K562 (cell line): Measurements from ENCODE around the gene NR2E1. TPM values are rescaled to one million over a fixed set of nuclear protein-coding genes. Genes with fewer than 3 reads are reported as not detected.
A peak's percentile ranks its signal among the peaks of the same experiment; 100 is the strongest.

Experiments
- ATAC-seq: fragments of 200-7000 bp; cut with Tn5 transposase; 3 replicates; pipeline ENCODE4 v1.9.1; 2020; ENCODE audit warnings: moderate library complexity
- BruUV-seq: library from RNA; stranded (reverse); fragments of 400-500 nt; replicated peaks from 2 replicates; lab custom pipeline; 2021; lab: Mats Ljungman, UMichigan
- CTCF ChIA-PET: fragments of 300-600 bp; formaldehyde crosslinking; extraction: SDS; loops from one replicate; lab custom pipeline; 2021; ENCODE audit warnings: low intra/inter-chr PET ratio; lab: Yijun Ruan, JAX
- POLR2A ChIA-PET: fragments of 300-600, 350-650 bp; sonication (Branson Sonifier 250); formaldehyde crosslinking; extraction: SDS; loops from one replicate; lab custom pipeline; 2021; ENCODE audit warnings: antibody characterized with exemption, inconsistent platforms; lab: Yijun Ruan, JAX
- DNase-seq, 4 experiments: peaks; one replicate each; pipeline versions ENCODE4 v3.0.0 to v3.0.0-alpha.2; 2011 to 2018; ENCODE audit warnings: low spot score in 3 of 4, mixed read lengths in 3 of 4; ENCODE audit errors: extremely low read depth in 1 of 4
- FAIRE-seq: peaks from 2 replicates; lab custom pipeline; 2011; peaks lifted over from hg19 to GRCh38; lab: Jason Lieb, UNC
- H2AFZ ChIP-seq: 2 replicates; pipeline ENCODE4 v1.6.0; 2011; ENCODE audit warnings: low read depth, low read length, control low read depth, inconsistent platforms
- H3K27ac ChIP-seq: fragments of 200-600 bp; 3 replicates; pipeline ENCODE4 v1.8.0; 2011; ENCODE audit warnings: low read depth, mild to moderate bottlenecking, control low read depth, inconsistent platforms, low read length, moderate library complexity, mixed read lengths; ENCODE audit errors: extremely low read depth
- H3K27me3 ChIP-seq, 2 experiments: fragments of 300-600 bp in 1 of 2; 2 replicates in 1 of 2; 3 replicates in 1 of 2; pipeline versions ENCODE4 v1.6.0 to v1.8.0; 2011; ENCODE audit warnings: inconsistent platforms in 2 of 2, low read length in 2 of 2, mild to moderate bottlenecking in 1 of 2, mixed read lengths in 1 of 2, moderate library complexity in 1 of 2; ENCODE audit not compliant: control insufficient read depth in 2 of 2, insufficient read depth in 2 of 2
- H3K36me3 ChIP-seq: fragments of 300-600 bp; 3 replicates; pipeline ENCODE4 v1.8.0; 2011; ENCODE audit warnings: mild to moderate bottlenecking, low read length, inconsistent platforms; ENCODE audit not compliant: control insufficient read depth, insufficient read depth
- H3K4me1 ChIP-seq, 2 experiments: fragments of 200-600 bp in 1 of 2; replicated peaks in 1 of 2; 2 replicates in 1 of 2; 3 replicates in 1 of 2; pipeline versions ENCODE4 v1.5.1 to v1.8.0; 2011; ENCODE audit warnings: inconsistent platforms in 2 of 2, low read length in 2 of 2, mild to moderate bottlenecking in 1 of 2, mixed read lengths in 1 of 2, moderate library complexity in 1 of 2; ENCODE audit not compliant: control insufficient read depth in 2 of 2, insufficient read depth in 2 of 2
- H3K4me2 ChIP-seq: 2 replicates; pipeline ENCODE4 v1.6.1; 2011; ENCODE audit warnings: low read length, control low read depth, inconsistent platforms, mixed read lengths; ENCODE audit not compliant: insufficient read depth
- H3K4me3 ChIP-seq: fragments of 200-600 bp; sonication (generic), shearing (Covaris generic); 2 replicates; pipeline ENCODE4 v1.5.1; 2016; ENCODE audit warnings: control low read depth, inconsistent platforms
- H3K79me2 ChIP-seq: fragments of 200-600 bp; 3 replicates; pipeline ENCODE4 v1.8.0; 2011; ENCODE audit warnings: low read length, inconsistent platforms; ENCODE audit not compliant: control insufficient read depth, insufficient read depth
- H3K9ac ChIP-seq, 2 experiments: 2 replicates each; pipeline versions ENCODE4 v1.6.0 to v1.6.1; 2011; ENCODE audit warnings: low read depth in 2 of 2, low read length in 2 of 2, control low read depth in 1 of 2, inconsistent platforms in 1 of 2, mild to moderate bottlenecking in 1 of 2, mixed read lengths in 1 of 2; ENCODE audit not compliant: insufficient read depth in 1 of 2
- H3K9me1 ChIP-seq: one replicate; pipeline ENCODE4 v1.6.0; 2011; ENCODE audit warnings: inconsistent platforms, mild to moderate bottlenecking, low read length, moderate library complexity; ENCODE audit not compliant: control insufficient read depth, insufficient read depth
- H3K9me3 ChIP-seq: replicated peaks from 2 replicates; pipeline ENCODE4 v1.5.1; 2011; ENCODE audit warnings: low read depth, low read length, inconsistent platforms; ENCODE audit not compliant: control insufficient read depth, insufficient read depth
- H4K20me1 ChIP-seq: replicated peaks from 2 replicates; pipeline ENCODE4 v1.6.1; 2011; ENCODE audit warnings: low read length, inconsistent platforms, mixed read lengths; ENCODE audit not compliant: control insufficient read depth, insufficient read depth
- ATF1 ChIP-seq, 2 experiments: fragments of 450-650 bp in 1 of 2; IDR thresholded peaks; 2 replicates each; pipeline ENCODE4 v1.6.1; 2016; ENCODE audit warnings: missing compliant biosample characterization in 1 of 2, missing genetic modification characterization in 1 of 2
- BCOR ChIP-seq: fragments of 450-650 bp; IDR thresholded peaks from 2 replicates; pipeline ENCODE4 v1.6.1; 2016
- CBX2 ChIP-seq: fragments of 200-600 bp; sonication (generic); IDR thresholded peaks from one replicate; pipeline ENCODE4 v1.6.1; 2012; ENCODE audit warnings: mild to moderate bottlenecking, low read length, inconsistent platforms; ENCODE audit not compliant: insufficient read depth, poor library complexity, severe bottlenecking
- CHCHD3 ChIP-seq: fragments of 250-450 bp; sonication (Bioruptor Pico); IDR thresholded peaks from 2 replicates; pipeline ENCODE4 v2.1.2; 2022; ENCODE audit warnings: mild to moderate bottlenecking
- FOXJ3 ChIP-seq: sonication (generic); formaldehyde crosslinking; IDR thresholded peaks from 2 replicates; pipeline ENCODE4 v1.4.0; 2020; ENCODE audit warnings: mild to moderate bottlenecking, missing genetic modification reagents
- KAT2B ChIP-seq: IDR thresholded peaks from one replicate; pipeline ENCODE4 v1.6.1; 2012; ENCODE audit warnings: low read depth, mild to moderate bottlenecking, control low read depth, inconsistent platforms, low read length, moderate library complexity
- MCM3 ChIP-seq: fragments of 450-650 bp; IDR thresholded peaks from 2 replicates; pipeline ENCODE4 v1.6.1; 2016
- NFYB ChIP-seq: IDR thresholded peaks from 2 replicates; pipeline ENCODE4 v1.6.1; 2011; ENCODE audit warnings: mild to moderate bottlenecking, moderate library complexity; ENCODE audit not compliant: insufficient read length; ENCODE audit errors: extremely low read depth
- RBM25 ChIP-seq: fragments of 200-400 bp; formaldehyde crosslinking; IDR thresholded peaks from 2 replicates; pipeline ENCODE4 v1.6.1; 2018; ENCODE audit warnings: low read length, low read depth, moderate library complexity; ENCODE audit not compliant: severe bottlenecking
- SRSF3 ChIP-seq: fragments of 200-400 bp; formaldehyde crosslinking; IDR thresholded peaks from 2 replicates; pipeline ENCODE4 v1.6.1; 2016; ENCODE audit warnings: mild to moderate bottlenecking, low read length, moderate library complexity; ENCODE audit not compliant: insufficient read depth
- TSC22D4 ChIP-seq: fragments of 450-650 bp; IDR thresholded peaks from 2 replicates; pipeline ENCODE4 v1.6.1; 2016; ENCODE audit warnings: missing genetic modification characterization, missing biosample characterization, control low read depth
- ZEB2 ChIP-seq: fragments of 450-650 bp; IDR thresholded peaks from 2 replicates; pipeline ENCODE4 v1.6.1; 2016
- ZKSCAN1 ChIP-seq: fragments of 150-350 bp; IDR thresholded peaks from 2 replicates; pipeline ENCODE4 v1.6.1; 2016; ENCODE audit warnings: low read depth, low read length
- ZNF24 ChIP-seq: fragments of 450-650 bp; IDR thresholded peaks from 2 replicates; pipeline ENCODE4 v1.6.1; 2016
- ZNF584 ChIP-seq: fragments of 200-800 bp; sonication (Bioruptor generic); IDR thresholded peaks from 2 replicates; pipeline ENCODE4 v1.6.1; 2016; ENCODE audit warnings: low read depth, mild to moderate bottlenecking, missing genetic modification characterization, missing compliant biosample characterization
- ZNF717 ChIP-seq: fragments of 250-450 bp; sonication (Bioruptor Pico); IDR thresholded peaks from 2 replicates; pipeline ENCODE4 v1.5.0; 2021
- WGBS: fragments of 100-300 bp; shearing (Covaris generic); methylation state at CpG from one replicate; pipeline ENCODE4 v1.1.6; 2016; ENCODE audit warnings: low coverage, mixed read lengths; ENCODE audit not compliant: insufficient coverage; ENCODE audit errors: missing lambda C conversion rate; 5-methylcytosine and 5-hydroxymethylcytosine counted together
- in situ Hi-C: fragments of 300-500 bp; cut with MboI; formaldehyde crosslinking; loops from 4 replicates; pipeline ENCODE4 v1.15.0; 2018; ENCODE audit warnings: inconsistent platforms, mixed read lengths
- intact Hi-C: fragments of 100-400 bp; cut with micrococcal nuclease; formaldehyde crosslinking; loops from 2 replicates; pipeline ENCODE4 v1.14.2; 2022
- polyA plus RNA-seq, 8 experiments: library from polyadenylated mRNA; depleted of rRNA in 4 of 8; stranded (reverse) in 5 of 8; unstranded in 3 of 8; fragments of >200 nt; fragmentation: Nextera tagmentation in 2 of 8; fragmentation: Illumina TruSeq in 1 of 8; extraction: Ambion mirVana in 2 of 8; extraction: Trizol in 1 of 8; gene quantifications; 2 replicates each; pipeline versions ENCODE4 v1.2.1 to v1.2.3, GENCODE V29; 2011 to 2014; ENCODE audit warnings: inconsistent platforms in 1 of 8, missing spikeins in 1 of 8
- total RNA-seq, 7 experiments: library from RNA; depleted of rRNA in 6 of 7; stranded (reverse); fragments of >200 nt in 6 of 7; fragmentation: Illumina TruSeq in 2 of 7; extraction: Trizol in 2 of 7; gene quantifications; 2 replicates each; pipeline versions ENCODE4 v1.2.1 to v1.2.3, GENCODE V29; 2011 to 2021; ENCODE audit warnings: low replicate concordance in 1 of 7
- TF ChIP-seq, protein P1 (sequence below): fragments of 450-650 bp; conservative IDR thresholded peaks from 2 replicates; pipeline ENCODE4 v1.6.1; 2016; ENCODE audit warnings: missing genetic modification characterization, low read depth, mild to moderate bottlenecking, control low read depth, missing compliant biosample characterization

NR2E1 gene
- total and polyA plus RNA-seq, 9 of the 15 experiments (the other 6 are each of a cell fraction or from before 2014, with no cell fraction given) = not detected

DNA sequence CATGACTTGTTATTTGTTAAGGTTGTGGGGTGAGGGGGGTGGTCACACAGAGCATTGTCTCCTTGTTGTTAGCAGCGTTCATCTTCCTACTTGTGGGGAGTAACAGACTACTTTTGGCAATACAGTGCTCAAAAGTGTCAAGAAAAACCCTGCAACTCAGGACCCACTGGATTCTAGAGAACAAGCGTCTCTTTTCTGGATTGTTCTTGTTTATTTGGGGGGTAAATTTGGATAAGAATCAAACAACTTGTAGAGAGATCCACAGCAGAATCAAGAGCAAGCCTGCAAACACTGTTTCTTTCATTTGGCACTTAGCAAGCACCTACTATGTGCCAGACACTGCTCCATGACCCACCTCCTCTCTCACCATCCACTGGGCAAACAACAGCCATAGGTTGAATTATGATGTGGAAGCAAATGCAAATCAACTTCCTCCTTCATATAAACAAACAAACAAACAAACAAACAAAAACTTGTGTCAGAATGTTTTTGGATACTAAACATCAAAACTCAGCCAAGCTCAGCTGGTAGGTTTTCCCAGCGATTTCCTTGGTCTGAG is 4.0 kb upstream of the NR2E1 start:
- TF ChIP-seq KAT2B = no peak
- TF ChIP-seq ZKSCAN1 = peak; percentile 68
- TF ChIP-seq, all 486 proteins: peak for 1
- ATAC-seq = no peak
- no peak overlapping the region for H2AFZ ChIP-seq
- H3K9me3 ChIP-seq = no peaks in the 10 kb centered on the region
- intact Hi-C loops (no loop called here), in situ Hi-C loops (no loop called here)
- WGBS = 0% methylated on average over 3 of the region's 3 CpGs
- H3K4me3 ChIP-seq = no peak overlapping the region
- no peaks in the 10 kb centered on the region for H3K79me2 ChIP-seq
- H3K36me3 ChIP-seq = no peaks in the 10 kb centered on the region
- H3K4me2 ChIP-seq = no peak overlapping the region
- ChIA-PET POLR2A (interaction anchor here (1.1 to 1.3 kb wide), 2 partner anchors 14 to 28 kb away, joined by 3 read pairs; no protein-coding TSS in a partner anchor), CTCF (no interaction called here)
- no TSS peak for BruUV-seq
- DNase-seq = no peak
- no peaks in the 10 kb centered on the region for H3K9me1 ChIP-seq
- no peak overlapping the region for H3K9ac ChIP-seq
- no peak for FAIRE-seq
- H3K27me3 ChIP-seq = peaks cover 53 to 63% of the 10 kb centered on the region in 2 experiments
- H4K20me1 ChIP-seq = no peaks in the 10 kb centered on the region
- H3K27ac ChIP-seq = no peak overlapping the region
- peaks cover 0 to 30% of the 10 kb centered on the region in 2 experiments; a peak in 2 of 5 replicates for H3K4me1 ChIP-seq

GRCh38 chr6:108163267-108163643 is 2.6 kb upstream of the NR2E1 start:
- H3K4me2 ChIP-seq = no peak overlapping the region
- no peak overlapping the region for H3K27ac ChIP-seq
- no peak for ATAC-seq
- H3K9me1 ChIP-seq = no peaks in the 10 kb centered on the region
- intact Hi-C loops = no loop called here
- no peaks in the 10 kb centered on the region for H3K36me3 ChIP-seq
- DNase-seq = no peak
- no TSS peak for BruUV-seq
- no peaks in the 10 kb centered on the region for H4K20me1 ChIP-seq
- in situ Hi-C loops = no loop called here
- no peak overlapping the region for H3K9ac ChIP-seq
- no peaks in the 10 kb centered on the region for H3K9me3 ChIP-seq
- H3K79me2 ChIP-seq = no peaks in the 10 kb centered on the region
- H3K4me3 ChIP-seq = no peak overlapping the region
- no peak for FAIRE-seq
- H3K4me1 ChIP-seq = peaks cover 0 to 25% of the 10 kb centered on the region in 2 experiments; a peak in 2 of 5 replicates
- H2AFZ ChIP-seq = no peak overlapping the region
- H3K27me3 ChIP-seq = peaks cover 49 to 53% of the 10 kb centered on the region in 2 experiments
- 2% methylated on average over 6 of the region's 6 CpGs for WGBS
- ChIA-PET POLR2A (interaction anchor here (0.7 to 1.3 kb wide), 2 partner anchors 12 to 63 kb away, joined by 3 to 4 read pairs; no protein-coding TSS in a partner anchor), CTCF (no interaction called here)
- TF ChIP-seq ZNF584 (no peak), ZNF717 (CRISPR knock-in tag) (no peak), CBX2 (no peak), ZEB2 (no peak), TSC22D4 (tag) (no peak), MCM3 (no peak), ZNF24 (no peak), SRSF3 (no peak), NFYB (no peak), BCOR (0 out of 2 replicates have a peak, but pooled peaks have one; percentile 23), RBM25 (peak; percentile 58), FOXJ3 (CRISPR knock-in tag) (no peak), CHCHD3 (CRISPR knock-in tag) (no peak), ATF1 (CRISPR knock-in tag; IDR thresholded peaks at IDR 0.05) (no peak), ATF1 (tag; IDR thresholded peaks at IDR 0.05) (no peak)
- TF ChIP-seq, protein P1, sequence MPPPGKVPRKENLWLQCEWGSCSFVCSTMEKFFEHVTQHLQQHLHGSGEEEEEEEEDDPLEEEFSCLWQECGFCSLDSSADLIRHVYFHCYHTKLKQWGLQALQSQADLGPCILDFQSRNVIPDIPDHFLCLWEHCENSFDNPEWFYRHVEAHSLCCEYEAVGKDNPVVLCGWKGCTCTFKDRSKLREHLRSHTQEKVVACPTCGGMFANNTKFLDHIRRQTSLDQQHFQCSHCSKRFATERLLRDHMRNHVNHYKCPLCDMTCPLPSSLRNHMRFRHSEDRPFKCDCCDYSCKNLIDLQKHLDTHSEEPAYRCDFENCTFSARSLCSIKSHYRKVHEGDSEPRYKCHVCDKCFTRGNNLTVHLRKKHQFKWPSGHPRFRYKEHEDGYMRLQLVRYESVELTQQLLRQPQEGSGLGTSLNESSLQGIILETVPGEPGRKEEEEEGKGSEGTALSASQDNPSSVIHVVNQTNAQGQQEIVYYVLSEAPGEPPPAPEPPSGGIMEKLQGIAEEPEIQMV (tag) = no peak
